Measurements from ENCODE around the gene TMEM140.

- no peak for TF ChIP-seq POLR2AphosphoS5 (IDR thresholded peaks at IDR 0.05)
- TF ChIP-seq CTCF (IDR thresholded peaks at IDR 0.05), result no peak
- TF ChIP-seq POLR2A (IDR thresholded peaks at IDR 0.05), result no peak
These were observed 59.7 kb downstream of the TMEM140 start for GRCh38 chr7:135207406-135208101.

Measured in suprapubic skin (tissue), 4 donors.